Caco-2 (cell line): ENCODE measurements around the gene SHISA3. TPM values are rescaled to one million over a fixed set of nuclear protein-coding genes. Genes with fewer than 3 reads are reported as not detected.

Experiments
- BruUV-seq: library from RNA; stranded (reverse); fragments of 400-500 nt; replicated peaks from 2 replicates; lab custom pipeline; 2021; lab: Mats Ljungman, UMichigan
- CTCF ChIA-PET: fragments of 300-600 bp; sonication (Branson Sonifier 250); formaldehyde crosslinking; loops from one replicate; lab custom pipeline; 2022; ENCODE audit warnings: antibody characterized with exemption; lab: Charles Lee
- POLR2A ChIA-PET: fragments of 300-600 bp; sonication (Branson Sonifier 250); formaldehyde crosslinking; loops from one replicate; lab custom pipeline; 2022; ENCODE audit warnings: antibody characterized with exemption; lab: Charles Lee
- DNase-seq, 2 experiments: peaks; one replicate each; pipeline versions ENCODE4 v3.0.0 to v3.0.0-alpha.2; 2020 to 2022
- H3K27me3 ChIP-seq: replicated peaks from 2 replicates; pipeline ENCODE4 v1.6.0; 2011; ENCODE audit warnings: low read length; ENCODE audit not compliant: control insufficient read depth, insufficient read depth
- H3K36me3 ChIP-seq: 2 replicates; pipeline ENCODE4 v1.5.1; 2011; ENCODE audit warnings: low read length; ENCODE audit not compliant: control insufficient read depth, insufficient read depth
- H3K4me1 ChIP-seq: fragments of 250-450 bp; sonication (Bioruptor Pico); 2 replicates; pipeline ENCODE4 v1.5.1; 2020; ENCODE audit warnings: mild to moderate bottlenecking
- H3K4me3 ChIP-seq: 2 replicates; pipeline ENCODE4 v1.5.1; 2011; ENCODE audit warnings: low read depth, mild to moderate bottlenecking, control low read depth, low read length
- H3K9me3 ChIP-seq: fragments of 250-450 bp; sonication (Bioruptor Pico); 2 replicates; pipeline ENCODE4 v1.5.1; 2020; ENCODE audit warnings: mild to moderate bottlenecking, moderate library complexity
- H3K27ac Mint-ChIP-seq: one replicate; pipeline ENCODE4 v1.8.0; 2022; ENCODE audit warnings: mixed read lengths; ENCODE audit not compliant: unreplicated experiment
- H3K27me3 Mint-ChIP-seq: one replicate; pipeline ENCODE4 v1.8.0; 2022; ENCODE audit warnings: mixed read lengths; ENCODE audit not compliant: insufficient read depth, unreplicated experiment
- H3K36me3 Mint-ChIP-seq: one replicate; pipeline ENCODE4 v1.8.0; 2022; ENCODE audit warnings: mild to moderate bottlenecking, mixed read lengths; ENCODE audit not compliant: insufficient read depth, unreplicated experiment
- H3K4me1 Mint-ChIP-seq: one replicate; pipeline ENCODE4 v1.8.0; 2022; ENCODE audit warnings: low read depth, mixed read lengths; ENCODE audit not compliant: unreplicated experiment
- H3K4me3 Mint-ChIP-seq: one replicate; pipeline ENCODE4 v1.8.0; 2022; ENCODE audit warnings: mild to moderate bottlenecking, moderate library complexity, mixed read lengths; ENCODE audit not compliant: unreplicated experiment
- H3K9me3 Mint-ChIP-seq: one replicate; pipeline ENCODE4 v1.8.0; 2022; ENCODE audit warnings: mixed read lengths; ENCODE audit not compliant: unreplicated experiment
- intact Hi-C: fragments of 100-400 bp; cut with micrococcal nuclease; formaldehyde crosslinking; loops from one replicate; pipeline ENCODE4 v1.10.0; 2022; ENCODE audit not compliant: unreplicated experiment
- total RNA-seq: library from RNA; stranded (reverse); gene quantifications from 2 replicates; pipeline ENCODE4 v1.2.3, GENCODE V29; 2022
- TF ChIP-seq, protein P1 (sequence below), 2 experiments: fragments of 200-600 bp in 1 of 2; IDR thresholded peaks; 1 replicate in 1 of 2; 2 replicates in 1 of 2; pipeline versions ENCODE4 v1.5.1 to v1.8.0; 2011 to 2022; ENCODE audit warnings: antibody characterized with exemption in 1 of 2, control low read depth in 1 of 2, inconsistent platforms in 1 of 2, low read depth in 1 of 2, low read length in 1 of 2, mild to moderate bottlenecking in 1 of 2, moderate library complexity in 1 of 2; ENCODE audit not compliant: insufficient read depth in 1 of 2, severe bottlenecking in 1 of 2, unreplicated experiment in 1 of 2

SHISA3 gene
- total RNA-seq, 1 experiment from 2014 or later: not detected

DNA sequence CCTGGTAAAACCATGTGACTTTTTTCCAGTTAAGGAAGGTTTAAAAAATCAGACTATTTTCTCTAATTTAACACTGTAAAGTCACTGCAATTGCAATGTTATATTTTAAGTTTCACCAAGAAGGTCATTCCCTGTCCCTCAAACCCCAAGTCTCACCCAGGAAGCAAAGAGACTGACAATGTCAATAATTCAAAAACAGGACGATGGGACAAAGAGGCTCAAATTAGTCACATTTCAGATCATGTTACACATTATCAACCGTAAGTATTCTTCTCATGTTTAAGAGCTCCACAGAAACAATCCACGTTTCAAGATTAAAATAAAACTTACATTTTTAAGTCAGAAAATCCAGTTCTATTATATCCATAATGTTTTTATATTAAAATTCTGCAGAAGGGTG, 13.2 kb downstream of the SHISA3 start:
- no peaks in the 10 kb centered on the region for H3K4me1 ChIP-seq
- TF ChIP-seq, protein P1, sequence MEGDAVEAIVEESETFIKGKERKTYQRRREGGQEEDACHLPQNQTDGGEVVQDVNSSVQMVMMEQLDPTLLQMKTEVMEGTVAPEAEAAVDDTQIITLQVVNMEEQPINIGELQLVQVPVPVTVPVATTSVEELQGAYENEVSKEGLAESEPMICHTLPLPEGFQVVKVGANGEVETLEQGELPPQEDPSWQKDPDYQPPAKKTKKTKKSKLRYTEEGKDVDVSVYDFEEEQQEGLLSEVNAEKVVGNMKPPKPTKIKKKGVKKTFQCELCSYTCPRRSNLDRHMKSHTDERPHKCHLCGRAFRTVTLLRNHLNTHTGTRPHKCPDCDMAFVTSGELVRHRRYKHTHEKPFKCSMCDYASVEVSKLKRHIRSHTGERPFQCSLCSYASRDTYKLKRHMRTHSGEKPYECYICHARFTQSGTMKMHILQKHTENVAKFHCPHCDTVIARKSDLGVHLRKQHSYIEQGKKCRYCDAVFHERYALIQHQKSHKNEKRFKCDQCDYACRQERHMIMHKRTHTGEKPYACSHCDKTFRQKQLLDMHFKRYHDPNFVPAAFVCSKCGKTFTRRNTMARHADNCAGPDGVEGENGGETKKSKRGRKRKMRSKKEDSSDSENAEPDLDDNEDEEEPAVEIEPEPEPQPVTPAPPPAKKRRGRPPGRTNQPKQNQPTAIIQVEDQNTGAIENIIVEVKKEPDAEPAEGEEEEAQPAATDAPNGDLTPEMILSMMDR (IDR thresholded peaks at IDR 0.05; ENCODE audit: insufficient read depth in 1 of 2, low read depth in 1 of 2, low read length in 1 of 2, severe bottlenecking in 1 of 2, unreplicated experiment in 1 of 2): no peak
- ChIA-PET CTCF (no interaction called here), POLR2A (no interaction called here)
- no peaks in the 10 kb centered on the region for H3K27me3 ChIP-seq
- intact Hi-C loops: no loop called here
- H3K9me3 ChIP-seq: no peaks in the 10 kb centered on the region
- no peaks in the 10 kb centered on the region for H3K36me3 ChIP-seq
- DNase-seq: no peak
- H3K4me3 ChIP-seq: no peak overlapping the region
- Mint-ChIP-seq H3K9me3 (no peaks in the 10 kb centered on the region), H3K4me3 (no peak overlapping the region), H3K36me3 (no peaks in the 10 kb centered on the region), H3K4me1 (no peaks in the 10 kb centered on the region), H3K27ac (no peak overlapping the region), H3K27me3 (no peaks in the 10 kb centered on the region)
- no TSS peak for BruUV-seq

DNA sequence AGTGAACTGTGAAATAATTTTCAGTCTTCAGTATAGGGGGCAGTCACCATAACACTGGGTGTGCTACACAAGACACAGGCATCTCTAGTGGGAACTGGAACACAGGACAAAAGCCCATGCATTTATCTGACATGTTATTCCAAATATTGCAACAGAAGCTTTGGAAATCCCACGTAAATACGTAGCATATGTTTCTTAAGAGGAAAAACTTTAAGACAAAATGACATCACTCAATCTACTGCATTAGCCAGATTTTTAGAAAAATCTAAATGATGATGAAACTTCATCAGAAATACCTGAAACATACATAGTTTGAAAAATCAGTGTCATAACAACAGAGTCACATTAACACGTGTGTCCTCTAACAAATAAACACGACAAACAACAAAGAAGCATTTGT, 14.5 kb downstream of the SHISA3 start:
- no peaks in the 10 kb centered on the region for H3K27me3 Mint-ChIP-seq
- no peaks in the 10 kb centered on the region for H3K9me3 Mint-ChIP-seq
- H3K4me3 Mint-ChIP-seq: no peak overlapping the region
- Histone ChIP-seq H3K4me3 (no peak overlapping the region), H3K4me1 (no peaks in the 10 kb centered on the region), H3K36me3 (no peaks in the 10 kb centered on the region), H3K27me3 (no peaks in the 10 kb centered on the region), H3K9me3 (no peaks in the 10 kb centered on the region)
- H3K4me1 Mint-ChIP-seq: no peaks in the 10 kb centered on the region
- H3K27ac Mint-ChIP-seq: no peak overlapping the region
- DNase-seq: no peak
- ChIA-PET CTCF (no interaction called here), POLR2A (no interaction called here)
- H3K36me3 Mint-ChIP-seq: no peaks in the 10 kb centered on the region
- TF ChIP-seq, protein P1 (IDR thresholded peaks at IDR 0.05; ENCODE audit: insufficient read depth in 1 of 2, low read depth in 1 of 2, low read length in 1 of 2, severe bottlenecking in 1 of 2, unreplicated experiment in 1 of 2): no peak
- no TSS peak for BruUV-seq
- intact Hi-C loops: no loop called here

DNA sequence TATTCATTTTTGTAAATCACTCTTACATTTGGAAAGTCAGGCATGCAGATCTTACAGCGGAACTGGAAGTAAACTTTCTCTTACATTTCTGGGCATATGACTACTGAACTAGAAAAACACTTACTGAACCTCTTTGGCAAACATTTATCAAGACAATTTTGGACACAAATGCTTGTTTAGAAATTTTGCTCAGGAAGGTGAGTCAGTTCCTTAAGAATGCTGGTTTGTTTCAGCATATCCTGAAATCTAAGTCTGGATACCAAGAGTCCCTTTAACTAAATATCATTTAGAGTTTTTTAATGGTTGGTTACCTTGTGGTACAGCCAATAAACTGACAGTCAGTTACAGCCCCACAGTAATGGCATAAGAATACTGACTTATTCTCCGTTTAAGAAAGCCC, 15.0 kb downstream of the SHISA3 start:
- intact Hi-C loops: no loop called here
- H3K4me1 Mint-ChIP-seq: no peaks in the 10 kb centered on the region
- H3K27ac Mint-ChIP-seq: no peak overlapping the region
- no peaks in the 10 kb centered on the region for H3K36me3 Mint-ChIP-seq
- H3K4me3 Mint-ChIP-seq: no peak overlapping the region
- no peak overlapping the region for H3K4me3 ChIP-seq
- BruUV-seq: no TSS peak
- H3K9me3 Mint-ChIP-seq: no peaks in the 10 kb centered on the region
- no peaks in the 10 kb centered on the region for H3K9me3 ChIP-seq
- no peaks in the 10 kb centered on the region for H3K27me3 ChIP-seq
- no peak for DNase-seq
- no peaks in the 10 kb centered on the region for H3K36me3 ChIP-seq
- no peaks in the 10 kb centered on the region for H3K27me3 Mint-ChIP-seq
- H3K4me1 ChIP-seq: no peaks in the 10 kb centered on the region
- CTCF ChIA-PET: no interaction called here
- TF ChIP-seq, protein P1 (IDR thresholded peaks at IDR 0.05; ENCODE audit: insufficient read depth in 1 of 2, low read depth in 1 of 2, low read length in 1 of 2, severe bottlenecking in 1 of 2, unreplicated experiment in 1 of 2): no peak
- POLR2A ChIA-PET: no interaction called here
